OCI-LY7 (cell line): ENCODE results near the gene FYN. TPM values are rescaled to one million over a fixed set of nuclear protein-coding genes. Genes with fewer than 3 reads are reported as not detected.

Experiments used
- BruUV-seq: library from RNA; stranded (reverse); fragments of 400-500 nt; replicated peaks from 2 replicates; lab custom pipeline; 2021; lab: Mats Ljungman, UMichigan
- CTCF ChIA-PET: fragments of 300-600 bp; sonication (Branson Sonifier 250); formaldehyde crosslinking; loops from one replicate; lab custom pipeline; 2022; ENCODE audit warnings: antibody characterized with exemption; ENCODE audit not compliant: unreplicated experiment; lab: Charles Lee
- POLR2A ChIA-PET: fragments of 300-600 bp; sonication (Branson Sonifier 250); formaldehyde crosslinking; loops from one replicate; lab custom pipeline; 2022; ENCODE audit warnings: antibody characterized with exemption; lab: Charles Lee
- DNase-seq: peaks from one replicate; pipeline ENCODE4 v3.0.0-alpha.2; 2015; ENCODE audit warnings: low spot score
- H2AFZ ChIP-seq: fragments of 200-600 bp; sonication (generic), shearing (Covaris generic); 2 replicates; pipeline ENCODE4 v1.6.1; 2014; ENCODE audit warnings: mild to moderate bottlenecking, antibody characterized with exemption, low read length, moderate library complexity
- H3K27ac ChIP-seq: fragments of 200-600 bp; sonication (generic); 2 replicates; pipeline ENCODE4 v1.5.1; 2014; ENCODE audit warnings: mixed run types, low read depth, mild to moderate bottlenecking, moderate library complexity, low read length, inconsistent platforms; ENCODE audit not compliant: poor library complexity, severe bottlenecking
- H3K36me3 ChIP-seq: fragments of 200-600 bp; sonication (generic); 2 replicates; pipeline ENCODE4 v1.6.1; 2014; ENCODE audit warnings: mild to moderate bottlenecking, antibody characterized with exemption, low read length, moderate library complexity, mixed read lengths; ENCODE audit not compliant: insufficient read depth
- H3K4me1 ChIP-seq: fragments of 200-600 bp; sonication (generic); 2 replicates; pipeline ENCODE4 v1.5.1; 2014; ENCODE audit warnings: mild to moderate bottlenecking, low read length; ENCODE audit not compliant: insufficient read depth, poor library complexity, severe bottlenecking
- H3K4me2 ChIP-seq: fragments of 200-600 bp; sonication (generic); 2 replicates; pipeline ENCODE4 v1.6.1; 2014; ENCODE audit warnings: mild to moderate bottlenecking, low read length
- H3K4me3 ChIP-seq: fragments of 200-600 bp; sonication (generic); 2 replicates; pipeline ENCODE4 v1.5.1; 2014; ENCODE audit warnings: mild to moderate bottlenecking, low read depth, low read length; ENCODE audit not compliant: poor library complexity, severe bottlenecking
- H3K79me2 ChIP-seq: fragments of 200-600 bp; sonication (generic); 2 replicates; pipeline ENCODE4 v1.6.1; 2016; ENCODE audit warnings: low read depth, mild to moderate bottlenecking, low read length, moderate library complexity, mixed read lengths; ENCODE audit not compliant: insufficient read depth
- H3K9me2 ChIP-seq: fragments of 200-600 bp; sonication (generic); 2 replicates; pipeline ENCODE4 v1.6.1; 2016; ENCODE audit warnings: mild to moderate bottlenecking, low read length, mixed read lengths; ENCODE audit not compliant: insufficient read depth
- H3K9me3 ChIP-seq: fragments of 200-600 bp; sonication (generic); 2 replicates; pipeline ENCODE4 v1.6.1; 2014; ENCODE audit warnings: mild to moderate bottlenecking, mixed run types, low read length, mixed read lengths
- H4K20me1 ChIP-seq: fragments of 200-600 bp; sonication (generic); 2 replicates; pipeline ENCODE4 v1.6.1; 2014; ENCODE audit warnings: mild to moderate bottlenecking, antibody characterized with exemption, low read length, moderate library complexity, mixed read lengths; ENCODE audit not compliant: insufficient read depth
- EZH2phosphoT487 ChIP-seq: fragments of 200-600 bp; sonication (generic); IDR thresholded peaks from 2 replicates; pipeline ENCODE4 v1.6.1; 2018; ENCODE audit warnings: low read depth, borderline replicate concordance, mild to moderate bottlenecking, mixed run types, antibody characterized with exemption, low read length, moderate library complexity, mixed read lengths
- intact Hi-C: fragments of 100-400 bp; cut with micrococcal nuclease; formaldehyde crosslinking; loops from one replicate; pipeline ENCODE4 v1.10.0; 2022; ENCODE audit not compliant: unreplicated experiment
- total RNA-seq, 2 experiments: library from RNA; depleted of rRNA in 1 of 2; stranded (reverse); fragments of >200 nt in 1 of 2; shearing (Covaris generic) in 1 of 2; gene quantifications; 2 replicates each; pipeline ENCODE4 v1.2.3, GENCODE V29; 2014 to 2022
- TF ChIP-seq, protein P1 (sequence below): fragments of 200-600 bp; sonication (generic); conservative IDR thresholded peaks from 2 replicates; pipeline ENCODE4 v1.5.1; 2014; ENCODE audit warnings: mild to moderate bottlenecking, antibody characterized with exemption, low read length, moderate library complexity, mixed read lengths

FYN gene
- total RNA-seq, 2 experiments from 2014 or later = 57.3 to 92.9 TPM

DNA sequence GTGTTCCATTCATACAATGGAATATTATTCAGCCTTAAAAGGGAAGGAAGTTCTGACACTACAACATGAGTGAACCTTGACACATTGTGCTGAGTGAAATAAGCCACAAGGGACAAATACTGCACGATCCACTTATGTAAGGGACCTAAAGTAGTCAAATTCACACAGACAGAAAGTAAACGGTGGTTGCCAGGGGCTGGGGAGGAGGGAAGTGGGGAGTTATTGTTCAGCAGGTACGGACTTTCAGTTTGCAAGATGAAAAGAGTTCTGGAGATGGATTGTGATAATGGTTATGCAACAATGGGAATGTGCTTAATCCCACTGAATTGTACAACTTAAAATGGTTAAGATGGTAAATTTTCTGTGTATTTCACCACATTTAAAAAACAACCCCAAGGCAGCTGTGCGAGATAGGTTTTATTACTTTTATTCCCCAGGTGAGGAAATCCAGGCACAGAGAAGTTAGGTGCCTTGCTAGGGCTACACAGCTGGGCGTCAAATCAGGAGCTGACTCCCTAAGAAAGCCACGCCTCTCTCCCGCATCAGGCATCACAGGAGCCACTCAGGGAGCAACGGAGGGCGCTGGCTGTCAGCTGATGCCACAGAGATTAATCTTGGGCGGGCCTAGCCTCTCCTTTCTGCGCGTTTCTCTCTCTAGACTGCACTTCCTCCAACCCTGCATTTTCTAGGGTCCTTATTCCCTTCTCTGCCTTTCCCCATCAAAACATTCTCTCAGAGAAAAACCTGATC, 258.2 kb downstream of the FYN start:
- no peak overlapping the region for H2AFZ ChIP-seq
- no peaks in the 10 kb centered on the region for H3K36me3 ChIP-seq
- no peaks in the 10 kb centered on the region for H3K9me2 ChIP-seq
- intact Hi-C loops = no loop called here
- no peak for TF ChIP-seq EZH2phosphoT487
- TF ChIP-seq, protein P1, sequence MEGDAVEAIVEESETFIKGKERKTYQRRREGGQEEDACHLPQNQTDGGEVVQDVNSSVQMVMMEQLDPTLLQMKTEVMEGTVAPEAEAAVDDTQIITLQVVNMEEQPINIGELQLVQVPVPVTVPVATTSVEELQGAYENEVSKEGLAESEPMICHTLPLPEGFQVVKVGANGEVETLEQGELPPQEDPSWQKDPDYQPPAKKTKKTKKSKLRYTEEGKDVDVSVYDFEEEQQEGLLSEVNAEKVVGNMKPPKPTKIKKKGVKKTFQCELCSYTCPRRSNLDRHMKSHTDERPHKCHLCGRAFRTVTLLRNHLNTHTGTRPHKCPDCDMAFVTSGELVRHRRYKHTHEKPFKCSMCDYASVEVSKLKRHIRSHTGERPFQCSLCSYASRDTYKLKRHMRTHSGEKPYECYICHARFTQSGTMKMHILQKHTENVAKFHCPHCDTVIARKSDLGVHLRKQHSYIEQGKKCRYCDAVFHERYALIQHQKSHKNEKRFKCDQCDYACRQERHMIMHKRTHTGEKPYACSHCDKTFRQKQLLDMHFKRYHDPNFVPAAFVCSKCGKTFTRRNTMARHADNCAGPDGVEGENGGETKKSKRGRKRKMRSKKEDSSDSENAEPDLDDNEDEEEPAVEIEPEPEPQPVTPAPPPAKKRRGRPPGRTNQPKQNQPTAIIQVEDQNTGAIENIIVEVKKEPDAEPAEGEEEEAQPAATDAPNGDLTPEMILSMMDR = no peak
- no peak overlapping the region for H3K27ac ChIP-seq
- no peaks in the 10 kb centered on the region for H3K9me3 ChIP-seq
- CTCF ChIA-PET = interaction anchor here (0.6 kb wide), 1 partner anchor 8 kb away, joined by 3 read pairs; no protein-coding TSS in a partner anchor
- no peaks in the 10 kb centered on the region for H3K4me1 ChIP-seq
- H4K20me1 ChIP-seq = no peaks in the 10 kb centered on the region
- POLR2A ChIA-PET = interaction anchor here (1.4 to 2.0 kb wide), 2 partner anchors 10 to 15 kb away, joined by 4 to 14 read pairs; partner anchors contain the start of gene TRAF3IP2
- H3K4me3 ChIP-seq = no peak overlapping the region
- H3K4me2 ChIP-seq = no peak overlapping the region
- no peak for DNase-seq
- no TSS peak for BruUV-seq
- H3K79me2 ChIP-seq = no peaks in the 10 kb centered on the region

DNA sequence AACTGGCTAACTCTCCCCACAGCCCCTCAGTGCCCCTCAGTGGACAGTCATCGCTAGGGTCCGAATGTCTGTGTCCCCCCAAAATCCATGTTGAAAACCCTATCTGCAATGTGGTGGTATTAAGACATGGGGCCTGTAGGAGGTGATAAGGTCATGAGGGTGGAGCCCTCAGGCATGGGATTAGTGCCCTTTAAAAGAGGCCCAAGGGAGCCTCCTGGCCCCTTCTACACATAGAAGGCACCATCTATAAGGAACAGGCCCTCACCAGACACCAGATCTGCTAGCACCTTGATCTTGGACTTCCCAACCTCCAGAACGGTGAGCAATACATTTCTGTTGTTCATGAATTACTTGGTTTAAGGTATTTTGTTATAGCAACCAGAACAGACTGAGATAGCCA, 260.9 kb downstream of the FYN start:
- no peak overlapping the region for H2AFZ ChIP-seq
- H3K9me2 ChIP-seq = no peaks in the 10 kb centered on the region
- H3K79me2 ChIP-seq = no peaks in the 10 kb centered on the region
- CTCF ChIA-PET = no interaction called here
- H3K4me3 ChIP-seq = no peak overlapping the region
- no peaks in the 10 kb centered on the region for H4K20me1 ChIP-seq
- H3K27ac ChIP-seq = no peak overlapping the region
- no peaks in the 10 kb centered on the region for H3K9me3 ChIP-seq
- no peak for DNase-seq
- POLR2A ChIA-PET = no interaction called here
- no TSS peak for BruUV-seq
- peaks cover under 1% of the 10 kb centered on the region for H3K4me1 ChIP-seq
- no peak overlapping the region for H3K4me2 ChIP-seq
- intact Hi-C loops = no loop called here
- no peaks in the 10 kb centered on the region for H3K36me3 ChIP-seq
- TF ChIP-seq, protein P1 = no peak
- no peak for TF ChIP-seq EZH2phosphoT487

DNA sequence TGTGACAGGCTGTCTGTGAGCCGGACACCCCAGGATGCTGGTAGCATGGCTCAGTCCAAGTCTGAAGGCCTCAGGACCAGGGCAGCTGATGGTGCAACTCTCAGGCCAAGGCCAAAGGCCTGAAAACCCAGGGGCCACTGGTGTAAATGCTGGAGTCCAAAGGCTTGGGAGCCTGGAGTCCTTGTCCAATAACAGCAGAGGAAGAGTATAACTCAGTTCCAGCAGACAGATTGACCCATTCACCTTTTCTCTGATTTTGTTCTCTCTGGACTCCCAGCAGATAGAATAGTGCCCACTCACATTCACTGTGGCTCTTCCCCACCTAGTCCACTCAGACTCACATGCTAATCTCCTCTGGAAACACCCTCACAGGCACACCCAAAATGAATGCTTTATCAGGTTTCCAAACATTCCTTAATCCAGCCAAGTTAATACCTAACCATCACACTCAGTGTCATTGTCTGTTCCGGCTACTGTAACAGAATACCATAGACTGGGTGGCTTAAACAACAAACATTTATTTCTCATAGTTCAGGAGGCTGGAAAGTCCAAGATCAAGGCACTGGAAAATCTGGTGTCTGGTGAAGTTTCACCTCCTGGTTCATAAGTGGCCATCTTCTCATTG, 262.6 kb downstream of the FYN start:
- ChIA-PET CTCF (no interaction called here), POLR2A (no interaction called here)
- BruUV-seq = no TSS peak
- intact Hi-C loops = no loop called here
- Histone ChIP-seq H3K9me3 (no peaks in the 10 kb centered on the region), H2AFZ (no peak overlapping the region), H3K9me2 (no peaks in the 10 kb centered on the region), H3K4me3 (no peak overlapping the region), H3K27ac (no peak overlapping the region), H3K4me1 (peaks cover 13% of the 10 kb centered on the region), H3K36me3 (no peaks in the 10 kb centered on the region), H3K4me2 (no peak overlapping the region), H4K20me1 (no peaks in the 10 kb centered on the region), H3K79me2 (no peaks in the 10 kb centered on the region)
- no peak for TF ChIP-seq EZH2phosphoT487
- TF ChIP-seq, protein P1 = no peak
- no peak for DNase-seq
